GM21447 (cell line): ENCODE measurements around the gene HSFX3.
A peak's percentile ranks its signal among the peaks of the same experiment; 100 is the strongest.
"Not testable (repeated sequence)": the region's sequence is repeated elsewhere in the genome, so short reads cannot be mapped to it uniquely, and the experiment has no call there.

ENCODE experiments used
- ATAC-seq: cut with Tn5 transposase; IDR thresholded peaks from one replicate; pipeline ENCODE4 v1.9.1; 2021; ENCODE audit not compliant: unreplicated experiment

Gene HSFX3

GRCh38 chrX:149545545-149546543 lies 3.9 kb downstream of the HSFX3 start:
- peak; percentile 68 for ATAC-seq

DNA sequence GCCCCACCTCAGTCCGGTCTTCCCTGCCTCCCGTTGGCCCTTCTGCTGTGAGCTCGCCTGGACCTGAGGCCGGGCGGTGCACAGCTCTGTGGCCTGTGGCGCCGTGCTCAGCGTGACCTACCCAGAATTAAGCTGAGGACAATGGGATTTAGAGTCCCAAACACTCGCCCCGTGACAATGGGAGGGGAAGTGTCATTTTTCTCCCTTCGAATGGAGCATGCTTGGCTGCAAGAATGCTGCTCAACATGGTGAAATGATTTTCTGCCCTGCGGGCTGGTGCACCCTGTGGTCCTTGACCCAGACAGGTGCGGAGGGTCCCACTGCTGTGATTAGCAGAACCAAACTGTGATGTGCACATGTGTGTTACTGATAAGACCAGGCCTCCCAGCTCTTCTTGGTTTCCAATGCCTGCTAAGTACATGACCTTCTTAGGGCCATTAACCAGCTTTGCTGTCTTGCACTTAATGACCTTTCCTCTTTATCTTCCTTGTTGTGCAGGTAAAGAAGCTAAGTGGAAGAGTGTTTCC lies 8.1 kb downstream of the HSFX3 start:
- ATAC-seq, result no peak

- ATAC-seq, result peak; percentile 70
These were observed 8.9 kb downstream of the HSFX3 start, which contains the start of gene EOLA1 for GRCh38 chrX:149540621-149541520. Gene EOLA1 (plus strand): TSS chrX:149541012. CDS start chrX:149545631, 4,619 bp downstream.

GRCh38 chrX:149540131-149540620 lies 9.5 kb downstream of the HSFX3 start:
- ATAC-seq, result no peak

GRCh38 chrX:149539283-149540130 lies 10.2 kb downstream of the HSFX3 start:
- peak; percentile 47 for ATAC-seq

DNA sequence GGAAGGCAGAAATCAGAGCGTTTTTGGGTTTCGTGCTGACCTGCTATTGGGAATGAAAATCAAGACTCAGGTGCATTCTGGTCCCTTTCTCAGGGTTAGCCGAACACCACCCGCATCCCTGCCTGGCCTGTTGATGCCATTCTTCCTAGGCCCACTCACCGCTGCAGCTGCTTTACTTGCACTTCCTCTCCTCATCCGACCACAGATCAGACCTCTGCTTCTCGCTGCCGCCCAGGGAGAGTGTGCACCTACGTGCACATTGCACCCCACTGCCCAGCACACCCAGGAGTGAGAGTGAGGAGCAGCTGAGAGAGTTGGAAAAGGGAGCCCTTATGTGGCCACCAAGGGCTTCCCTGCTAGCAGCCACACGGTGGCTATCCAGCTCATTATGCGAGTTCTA lies 12.2 kb downstream of the HSFX3 start:
- not testable (repeated sequence) for ATAC-seq

GRCh38 chrX:149534926-149535602 lies 14.7 kb downstream of the HSFX3 start:
- not testable (repeated sequence) for ATAC-seq

- ATAC-seq, result not testable (repeated sequence)
These were observed 15.7 kb downstream of the HSFX3 start for GRCh38 chrX:149533999-149534398.

GRCh38 chrX:149532868-149533267 lies 16.9 kb downstream of the HSFX3 start:
- not testable (repeated sequence) for ATAC-seq

DNA sequence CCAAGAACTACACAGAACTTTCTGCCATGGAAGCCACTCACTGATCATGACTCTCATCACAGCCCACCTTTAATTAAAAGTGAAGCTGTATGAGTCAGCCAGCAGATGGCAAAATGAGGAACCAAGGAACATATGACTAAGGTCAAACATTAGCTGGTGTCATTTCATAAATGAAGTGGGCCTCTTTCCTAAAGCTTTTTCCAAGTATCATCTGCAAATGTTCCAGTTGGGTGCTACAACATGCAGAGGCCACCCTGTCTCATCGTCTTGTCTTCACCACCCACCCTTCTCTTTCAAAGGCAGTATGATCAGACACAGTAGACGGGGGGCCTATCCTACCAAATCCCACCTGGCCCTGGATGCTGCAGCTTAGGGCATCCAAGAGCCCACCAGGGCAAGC lies 18.1 kb downstream of the HSFX3 start:
- ATAC-seq, result peak; percentile 68

DNA sequence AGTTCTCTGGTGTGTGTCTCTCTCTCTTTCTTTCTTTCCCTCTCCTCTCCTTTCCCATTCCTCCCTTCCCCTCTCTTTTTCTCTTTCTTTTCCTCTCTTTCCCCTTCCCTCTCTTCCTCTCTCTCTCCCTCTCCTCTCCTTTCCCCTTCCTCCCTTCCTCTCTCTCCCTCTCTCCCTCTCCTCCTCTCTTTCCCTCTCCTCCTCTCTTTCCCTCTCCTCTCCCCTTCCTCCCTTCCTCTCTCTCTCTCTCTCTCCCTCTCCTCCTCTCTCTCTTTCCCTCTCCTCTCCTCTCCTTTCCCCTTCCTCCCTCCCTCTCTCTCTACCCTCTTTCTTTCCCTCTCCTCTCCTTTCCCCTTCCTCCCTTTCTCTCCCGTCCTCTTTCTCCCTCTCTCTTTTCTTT lies 21.3 kb downstream of the HSFX3 start:
- no peak for ATAC-seq

DNA sequence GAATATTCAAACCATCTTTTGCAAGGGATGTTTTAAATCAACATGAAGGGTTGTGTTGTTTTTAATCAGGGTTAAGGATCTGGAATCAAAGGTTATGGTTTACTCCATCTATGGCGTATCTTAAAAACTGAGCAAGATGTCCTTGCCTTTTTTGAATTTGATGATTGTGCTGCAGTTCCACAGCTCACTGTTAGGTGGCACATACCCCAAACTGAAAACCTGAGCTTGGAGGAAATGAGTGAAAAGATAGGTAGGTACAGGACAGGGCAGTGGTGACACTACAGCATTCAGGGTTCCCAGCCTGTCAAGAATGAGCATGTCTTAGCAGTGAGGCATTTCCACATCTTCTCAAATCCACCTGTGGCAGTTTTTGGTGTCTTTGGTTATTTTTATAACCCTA lies 22.0 kb downstream of the HSFX3 start:
- ATAC-seq, result no peak

DNA sequence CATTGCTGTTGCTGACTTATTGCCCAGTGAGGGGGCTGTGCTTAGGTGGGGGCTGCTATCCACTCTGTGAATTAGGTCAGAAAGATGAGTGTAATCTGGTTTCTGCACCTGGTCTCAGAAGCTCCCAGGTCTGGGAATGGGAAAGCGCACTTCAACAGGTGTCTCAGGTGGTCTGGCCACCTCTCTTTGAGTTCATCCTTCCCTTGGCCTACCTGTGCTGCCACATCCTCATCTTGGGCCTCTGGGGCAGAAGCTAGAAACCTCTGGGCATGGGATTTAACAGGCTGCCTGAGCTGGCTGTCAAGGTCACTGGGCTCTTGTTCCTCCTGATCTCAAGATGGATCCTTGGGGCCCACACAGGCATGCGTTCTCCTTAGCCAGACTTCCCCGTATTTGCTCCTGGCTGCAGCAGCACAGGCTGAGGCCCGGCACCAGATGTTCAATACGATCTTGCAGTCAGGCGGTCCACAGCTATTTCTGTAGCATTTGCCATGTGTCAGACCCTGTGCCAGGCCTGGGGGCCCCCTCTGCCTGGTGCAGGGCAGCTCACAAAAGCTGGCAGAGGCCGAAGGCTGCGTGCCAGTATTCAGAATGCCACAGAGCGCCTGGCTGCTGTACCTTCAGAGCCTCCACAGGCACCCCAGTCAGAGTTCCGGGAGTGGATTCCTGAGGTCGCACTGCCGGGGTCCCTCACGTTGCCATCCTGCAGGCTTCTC lies 23.2 kb downstream of the HSFX3 start:
- ATAC-seq, result not testable (repeated sequence)

DNA sequence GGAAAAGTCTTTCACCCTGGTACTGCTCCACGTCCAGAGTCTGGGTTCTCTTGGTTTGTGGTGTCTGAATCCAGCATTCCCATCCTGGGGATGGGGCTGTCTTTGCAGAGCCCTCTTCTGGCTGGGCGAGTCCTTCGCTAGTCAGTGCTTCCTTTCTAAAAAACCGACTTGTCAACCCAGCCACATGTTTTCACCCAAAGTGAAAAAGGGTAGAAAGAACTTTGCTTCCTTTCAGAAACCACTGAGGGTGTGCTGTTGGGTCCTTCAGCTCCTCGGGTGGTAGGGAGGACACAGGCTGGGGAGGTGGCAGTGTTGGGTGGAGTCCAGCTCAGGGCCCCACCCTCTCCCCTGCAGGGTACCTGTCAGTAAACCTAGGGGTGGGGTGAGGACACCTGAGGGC lies 23.8 kb downstream of the HSFX3 start:
- ATAC-seq, result peak; percentile 60

DNA sequence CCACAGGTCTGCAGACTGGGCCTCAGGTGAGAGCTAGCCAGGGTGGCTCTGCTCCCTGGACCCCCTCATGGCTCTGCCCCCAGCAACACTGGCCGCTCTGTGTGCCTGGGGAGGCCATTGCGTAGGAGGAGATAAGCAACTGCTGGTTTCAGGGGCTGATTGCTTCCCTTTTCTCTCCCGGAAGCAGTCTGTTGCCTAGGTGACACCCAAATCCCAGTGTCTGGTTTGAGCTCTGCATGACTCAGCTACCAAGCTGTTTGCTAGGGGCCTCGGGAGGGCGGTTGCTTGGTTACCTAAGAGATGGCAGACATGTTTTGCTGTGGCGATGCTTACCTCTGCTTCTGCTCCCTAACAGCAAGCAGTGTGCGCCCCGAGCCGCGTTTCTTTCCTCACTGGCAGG lies 24.3 kb downstream of the HSFX3 start:
- peak; percentile 91 for ATAC-seq

DNA sequence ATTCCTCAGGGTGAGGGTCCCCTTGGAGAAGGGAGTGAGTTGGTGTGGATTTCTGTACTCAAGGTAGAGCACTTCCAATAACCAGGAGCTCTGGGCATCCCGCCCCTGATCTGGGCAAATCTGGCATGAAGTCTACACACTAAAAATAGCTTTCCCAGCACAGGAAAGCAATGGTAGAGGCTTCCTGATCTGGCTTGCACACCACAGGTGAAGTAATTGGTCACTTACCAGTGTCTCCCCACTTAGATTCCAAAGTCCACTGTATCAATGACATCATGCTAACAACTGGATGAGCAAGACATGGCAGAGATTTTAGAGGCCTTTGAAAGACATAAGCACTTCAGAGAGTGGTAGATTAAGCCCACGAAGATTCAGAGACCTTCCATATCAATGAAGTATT lies 26.8 kb downstream of the HSFX3 start:
- ATAC-seq, result no peak

DNA sequence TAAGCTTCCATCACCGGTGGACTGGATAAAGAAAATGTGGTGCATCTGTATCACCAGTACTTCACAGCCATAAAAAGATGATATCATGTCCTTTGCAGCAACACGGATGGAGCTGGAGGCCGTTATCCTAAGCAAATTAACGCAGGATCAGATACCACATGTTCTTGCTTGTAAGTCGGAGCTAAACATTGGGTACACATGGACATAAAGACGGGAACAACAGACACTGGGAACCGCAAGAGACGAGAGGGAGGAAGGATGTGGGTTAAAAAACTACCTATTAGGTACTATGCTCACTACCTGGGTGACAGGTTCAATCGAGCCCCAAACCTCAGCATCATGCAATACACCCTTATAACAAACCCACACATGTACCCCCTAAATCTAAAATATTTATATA lies 28.3 kb downstream of the HSFX3 start:
- no peak for ATAC-seq

DNA sequence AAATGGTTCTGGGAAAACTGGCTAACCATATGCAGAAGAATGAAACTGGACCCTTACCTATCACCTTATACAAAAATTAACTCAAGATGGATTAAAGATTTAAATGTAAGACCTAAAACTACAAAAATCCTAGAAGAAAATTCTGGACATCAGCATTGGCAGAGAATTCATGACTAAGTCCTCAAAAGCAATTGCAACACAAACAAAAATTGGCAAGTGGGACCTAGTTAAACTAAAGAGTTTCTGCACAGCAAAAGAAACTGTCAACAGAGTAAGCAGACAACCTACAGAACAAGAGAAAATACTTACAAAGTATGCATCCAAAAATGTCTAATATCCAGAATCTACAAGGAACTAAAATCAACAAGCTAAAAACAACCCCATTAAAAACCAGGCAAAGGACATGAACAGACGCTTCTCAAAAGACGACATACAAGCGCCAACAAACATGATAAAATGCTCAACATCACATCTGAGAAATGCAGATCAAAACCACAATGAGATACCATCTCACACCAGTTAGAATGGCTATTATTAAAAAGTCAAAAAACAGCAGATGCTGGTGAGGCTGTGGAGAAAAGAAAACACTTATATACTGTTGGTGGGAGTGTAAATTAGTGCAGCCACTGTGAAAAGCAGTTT lies 29.0 kb downstream of the HSFX3 start:
- ATAC-seq, result not testable (repeated sequence)
